Activated CD4-positive, CD25-positive, alpha-beta regulatory T cell treated with anti-CD3 and anti-CD28 coated beads, Interleukin-2, amount 50 U/mL, for 24 hours (primary cell): Measurements from ENCODE around the gene LRP2.
A peak's percentile ranks its signal among the peaks of the same experiment; 100 is the strongest.
"Not testable (repeated sequence)": the region's sequence is repeated elsewhere in the genome, so short reads cannot be mapped to it uniquely, and the experiment has no call there.

Experiments
- ATAC-seq, 2 donors: fragments of 150-1000 bp; cut with Tn5 transposase; one replicate each; pipeline ENCODE4 v1.10.0; 2021; ENCODE audit warnings: mild to moderate bottlenecking in 1 of 2, moderate library complexity in 1 of 2

LRP2 gene

GRCh38 chr2:169362118-169362893 is at the start of gene LRP2:
Gene LRP2, minus strand, starts transcription at chr2:169362534. Its CDS starts 135 bp downstream, at chr2:169362399.
- ATAC-seq: peak; percentile 12 to 18

DNA sequence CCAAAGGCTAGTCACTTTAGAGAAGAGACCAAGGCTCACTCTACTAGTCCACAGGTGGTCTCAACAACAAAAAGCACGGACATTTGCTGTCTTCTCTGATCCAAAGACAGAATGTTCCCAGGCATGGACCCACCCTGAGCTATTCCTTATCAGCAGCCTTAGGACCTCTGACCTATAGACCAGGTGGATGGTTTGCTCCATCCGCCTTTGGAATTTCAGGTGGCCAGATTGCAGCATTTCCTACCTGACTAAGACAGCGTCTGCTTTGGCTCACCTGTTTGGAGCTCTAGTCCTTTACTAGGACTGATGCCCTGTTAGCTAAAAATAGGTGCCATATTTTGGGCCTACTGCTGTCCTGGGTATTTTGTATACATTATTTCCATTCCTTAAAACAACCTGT is 44.6 kb upstream of the LRP2 start:
- no peak for ATAC-seq

- not testable (repeated sequence) for ATAC-seq
Observed at GRCh38 chr2:169399491-169399890, 37.2 kb upstream of the LRP2 start.

- ATAC-seq: no peak
Observed at GRCh38 chr2:169397697-169398096, 35.4 kb upstream of the LRP2 start.

DNA sequence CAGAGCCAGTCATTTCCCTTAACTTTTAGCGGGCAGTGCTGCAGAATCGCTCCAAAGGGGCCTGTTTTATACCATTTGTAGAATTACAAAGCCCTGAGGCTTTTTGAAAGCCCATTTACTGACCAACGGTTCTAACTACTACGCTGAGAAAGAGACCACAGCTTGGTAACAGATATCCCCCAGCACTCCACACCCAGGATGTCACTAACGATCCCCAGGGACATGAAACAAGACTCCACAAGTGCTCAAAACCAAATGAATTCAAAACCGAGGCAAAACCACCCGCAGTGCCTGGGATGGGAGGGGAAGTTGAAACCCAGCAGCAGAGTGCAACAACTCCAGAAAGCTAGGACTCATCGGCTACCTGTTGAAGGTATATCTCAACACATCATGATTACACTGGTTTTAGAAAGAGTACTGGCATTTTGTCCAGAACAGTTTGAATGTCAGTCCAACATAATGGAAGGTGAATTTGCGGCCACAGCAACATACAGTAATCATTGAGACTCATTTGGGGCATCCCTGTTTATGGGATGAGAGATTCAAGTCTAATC is 33.6 kb upstream of the LRP2 start:
- no peak for ATAC-seq

- ATAC-seq: no peak
Observed at GRCh38 chr2:169393068-169393590, 30.8 kb upstream of the LRP2 start.

DNA sequence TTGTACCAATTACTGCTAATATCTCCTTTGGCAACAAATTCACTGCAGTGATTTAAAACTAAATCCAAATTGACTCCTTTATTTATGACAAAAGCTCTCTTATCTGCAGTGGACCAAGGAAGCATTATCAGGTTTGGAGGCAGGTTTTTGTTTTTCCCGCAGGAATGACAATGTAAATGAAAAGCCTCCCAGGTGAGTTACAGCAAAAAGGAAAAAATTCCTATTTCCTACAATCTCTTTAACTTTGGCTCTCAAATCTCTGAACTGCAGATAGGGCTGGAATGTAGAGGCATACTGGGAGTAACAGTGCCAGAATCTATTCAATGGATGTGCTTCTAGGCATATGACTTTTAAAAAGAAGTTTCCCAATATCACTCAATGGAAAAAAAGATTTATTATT is 28.9 kb upstream of the LRP2 start:
- no peak for ATAC-seq

DNA sequence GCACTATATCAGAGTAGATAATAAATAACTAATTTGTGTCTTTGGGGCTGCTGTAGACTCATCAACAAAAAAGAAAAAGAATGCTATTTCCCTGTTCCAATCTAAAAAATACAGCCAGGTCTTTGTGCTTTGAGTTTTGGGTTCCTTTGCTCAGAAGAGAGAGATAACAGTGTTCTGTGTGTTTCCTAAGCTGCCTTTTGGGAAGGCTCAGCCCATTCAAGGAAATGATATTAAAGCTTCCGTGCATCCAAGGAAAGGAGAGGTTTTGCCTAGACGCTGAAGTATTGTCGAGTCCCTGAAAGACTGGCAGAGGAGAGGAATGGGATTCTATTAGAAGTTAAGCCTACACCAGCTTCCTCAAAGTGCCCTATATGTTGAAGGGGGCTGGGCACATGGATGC is 25.8 kb upstream of the LRP2 start:
- no peak for ATAC-seq

DNA sequence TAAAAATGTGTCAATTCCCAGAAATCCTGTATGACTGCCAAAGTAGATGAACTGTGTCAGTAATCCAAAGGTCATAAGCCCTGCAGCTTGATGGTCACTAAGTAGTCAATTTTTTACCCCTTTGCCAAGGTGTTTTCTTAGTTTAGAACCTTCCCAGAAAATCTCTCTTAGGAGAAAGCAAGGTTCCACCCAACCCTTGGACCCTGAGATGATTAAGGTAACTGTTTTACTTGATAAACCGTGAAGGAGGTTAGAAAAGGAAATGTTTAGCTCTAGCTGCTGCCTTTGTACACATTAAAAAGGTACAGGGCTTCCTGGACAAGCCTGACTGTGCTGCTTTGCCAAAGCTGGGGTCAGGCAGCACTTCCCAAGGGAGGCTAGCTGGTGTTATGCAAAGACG is 24.4 kb upstream of the LRP2 start:
- ATAC-seq: no peak

- ATAC-seq: no peak
Observed at GRCh38 chr2:169384816-169385215, 22.5 kb upstream of the LRP2 start.

GRCh38 chr2:169372561-169372960 is 10.2 kb upstream of the LRP2 start:
- no peak for ATAC-seq

DNA sequence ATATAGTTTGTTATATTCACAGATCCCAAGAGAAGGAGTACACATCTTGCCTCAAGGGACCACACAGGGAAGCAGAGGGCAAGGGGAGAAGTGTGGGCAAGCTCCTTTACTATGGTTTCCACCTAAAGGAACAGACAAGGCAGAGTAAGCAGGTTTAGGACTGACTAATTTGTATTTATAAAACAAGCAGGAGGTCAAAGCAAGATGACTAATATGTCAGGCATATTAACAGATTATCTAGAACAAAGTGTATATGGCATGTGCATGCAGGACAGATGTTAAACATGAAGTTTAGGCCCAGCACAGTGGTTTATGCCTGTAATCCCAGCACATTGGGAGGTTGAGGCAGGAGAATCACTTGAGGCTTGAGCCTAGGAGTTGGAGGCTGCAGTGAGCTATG is 3.7 kb upstream of the LRP2 start:
- no peak for ATAC-seq

- peak; percentile 25 to 31 for ATAC-seq
Observed at GRCh38 chr2:169365029-169365480, 2.7 kb upstream of the LRP2 start.

GRCh38 chr2:169363560-169364150 is 1.3 kb upstream of the LRP2 start:
- ATAC-seq: peak; percentile 49 to 61

DNA sequence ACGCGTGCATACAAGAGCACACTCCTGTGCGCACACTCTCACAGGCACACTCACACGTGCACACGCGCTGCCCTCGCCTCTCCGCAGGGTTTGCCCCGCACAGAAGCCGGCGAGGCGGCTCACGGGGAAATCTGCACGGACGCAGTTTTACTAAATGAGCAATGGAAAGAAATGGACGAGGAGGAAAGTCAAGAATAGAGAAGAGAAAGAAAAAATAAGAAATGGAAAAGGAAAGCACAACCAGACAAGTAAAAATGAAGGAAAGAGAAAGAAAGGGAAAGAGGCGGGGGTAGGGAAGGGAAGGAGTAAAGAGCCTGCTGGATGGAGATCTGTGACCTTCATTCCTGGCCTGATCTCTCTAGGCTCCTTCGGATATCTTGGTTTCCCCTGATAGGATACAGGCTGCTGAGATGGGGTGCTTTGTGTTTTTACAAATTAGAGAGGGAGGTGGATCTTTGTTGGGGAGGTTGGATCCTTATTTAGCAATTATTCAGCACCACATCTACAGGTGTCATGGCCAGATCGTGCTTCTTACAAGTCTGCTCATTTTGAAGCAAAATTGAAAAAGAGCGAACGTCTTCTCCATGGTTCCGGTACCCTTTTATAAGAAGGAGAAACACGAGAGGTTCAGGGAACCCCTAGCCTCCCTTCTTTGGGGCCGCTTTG is 693 bp upstream of the LRP2 start:
- ATAC-seq: peak in 1 of 2 donors; percentile 1

DNA sequence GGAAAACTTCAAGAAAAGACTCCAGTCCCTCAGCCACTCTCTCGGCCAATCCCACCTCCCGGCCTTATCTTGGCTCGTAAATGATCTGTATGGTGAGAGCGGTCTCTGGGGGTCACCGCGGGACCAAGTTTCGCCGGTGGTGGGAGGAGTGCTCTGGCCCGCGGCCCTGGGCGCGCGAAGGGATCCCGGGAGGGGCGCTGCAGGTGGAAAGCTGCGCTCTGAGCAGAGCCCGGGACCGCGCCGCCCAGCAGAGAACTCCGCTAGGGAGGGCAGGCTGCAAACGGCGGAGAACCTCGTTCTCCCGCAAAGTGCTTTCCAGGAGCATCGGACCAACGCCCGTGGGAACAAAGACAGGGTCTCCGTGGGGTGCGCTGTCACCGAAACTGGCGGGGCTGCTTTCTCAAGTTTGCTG is 622 bp downstream of the LRP2 start:
- ATAC-seq: peak in 1 of 2 donors; percentile 7

DNA sequence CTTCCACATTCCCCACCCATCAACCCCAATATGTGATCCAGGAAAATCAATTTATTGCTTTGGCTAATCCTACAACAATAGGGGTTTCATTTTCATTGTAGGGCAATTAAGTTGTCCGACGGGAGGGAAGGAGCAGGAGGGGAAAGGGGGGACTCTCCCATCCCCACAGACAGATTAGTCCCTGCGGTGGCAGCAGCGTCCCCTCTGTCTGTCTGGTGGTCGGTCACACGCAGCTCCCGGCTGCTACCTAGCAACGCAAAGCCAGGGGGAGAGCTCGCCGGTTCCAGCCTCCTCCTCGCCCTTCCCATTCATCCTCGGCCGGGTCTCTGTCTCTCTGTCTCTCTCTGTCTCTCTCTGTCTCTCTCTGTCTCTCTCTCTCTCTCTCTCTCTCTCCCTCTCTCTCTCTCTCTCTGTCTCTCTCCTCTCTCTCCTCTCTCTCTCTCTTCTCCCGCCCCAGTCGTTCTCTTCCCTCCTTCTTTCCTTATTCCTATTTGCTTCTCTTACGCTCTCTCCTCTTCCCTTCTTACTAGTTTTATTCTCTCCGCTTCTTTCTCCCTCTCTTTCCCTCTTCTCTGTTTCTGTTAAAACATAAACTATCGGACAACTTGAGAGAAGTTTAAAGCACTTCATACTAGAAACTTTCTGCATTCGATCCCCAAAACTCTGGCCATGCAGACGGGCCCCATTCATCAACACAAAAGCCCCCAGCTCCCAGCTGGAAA is 1.2 kb downstream of the LRP2 start:
- ATAC-seq: no peak

DNA sequence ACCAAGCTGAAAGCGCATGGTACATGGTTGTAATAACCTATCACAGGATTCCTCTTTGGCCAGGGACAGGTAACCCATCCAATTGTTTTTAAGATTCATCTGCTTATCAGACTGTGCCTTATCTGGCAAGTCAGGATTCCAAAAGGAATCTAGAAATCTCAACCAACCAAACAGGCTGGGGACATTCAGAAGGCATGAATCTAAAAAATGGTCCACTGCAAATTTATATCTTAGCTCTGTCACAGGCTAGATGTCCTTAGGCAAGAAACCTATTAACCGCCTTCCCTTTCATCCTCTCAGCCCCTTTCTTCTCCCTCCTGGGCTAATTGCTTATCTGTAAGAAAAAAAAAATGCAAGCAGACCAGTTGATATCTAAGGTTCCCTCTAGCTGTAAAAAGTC is 4.3 kb downstream of the LRP2 start:
- no peak for ATAC-seq

GRCh38 chr2:169354244-169354643 is 8.1 kb downstream of the LRP2 start:
- no peak for ATAC-seq

GRCh38 chr2:169351725-169352124 is 10.6 kb downstream of the LRP2 start:
- ATAC-seq: no peak

- no peak for ATAC-seq
Observed at GRCh38 chr2:169349535-169349934, 12.8 kb downstream of the LRP2 start.

GRCh38 chr2:169348321-169349024 is 13.9 kb downstream of the LRP2 start:
- ATAC-seq: no peak
